ENCODE measurements around the gene FNDC3B.

FNDC3B gene

DNA sequence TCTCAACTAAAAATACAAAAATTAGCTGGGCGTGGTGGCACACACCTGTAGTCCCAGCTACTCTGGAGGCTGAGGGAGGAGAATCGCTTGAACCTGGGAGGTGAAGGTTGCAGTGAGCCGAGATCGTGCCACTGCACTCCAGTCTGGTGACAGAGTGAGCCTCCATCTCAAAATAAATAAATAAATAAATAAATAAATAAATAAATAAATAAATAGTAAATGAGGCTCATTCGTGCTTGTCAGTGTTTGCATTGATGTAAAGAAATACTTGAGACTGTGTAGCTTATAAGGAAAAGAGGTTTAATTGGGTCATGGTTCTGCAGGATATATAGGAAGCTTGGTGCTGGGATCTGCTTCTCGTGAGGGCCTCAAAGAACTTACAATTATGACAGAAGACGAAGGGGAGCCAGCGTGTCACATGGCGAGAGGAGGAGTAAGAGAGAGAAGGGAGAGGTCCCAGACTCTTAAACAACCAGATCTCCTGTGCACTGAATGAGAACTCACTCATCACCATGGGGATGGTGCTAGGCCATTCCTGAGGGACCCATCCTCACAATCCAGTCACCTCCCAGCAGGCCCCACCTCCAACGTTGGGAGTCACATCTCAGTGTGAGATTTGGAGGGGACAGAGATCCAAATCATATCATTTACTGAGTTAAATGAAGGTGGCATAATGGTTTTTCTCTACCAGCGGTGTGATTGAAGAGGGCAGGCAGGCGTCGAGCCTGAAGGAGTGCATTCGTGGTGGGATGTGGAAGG, 104.5 kb downstream of the FNDC3B start:
- Histone ChIP-seq H3K9me3 (ENCODE audit: control insufficient read depth, low read length) (peaks cover 9% of the 10 kb centered on the region), H3K27ac (ENCODE audit: low read depth, low read length, severe bottlenecking) (no peak overlapping the region), H3K36me3 (ENCODE audit: control insufficient read depth, insufficient read depth, low read length) (peaks cover 36% of the 10 kb centered on the region), H3K4me1 (ENCODE audit: control insufficient read depth, insufficient read depth, low read length, poor library complexity, severe bottlenecking) (peaks cover 40% of the 10 kb centered on the region), H3K4me3 (ENCODE audit: extremely low read depth, insufficient read depth, low read length, poor library complexity, severe bottlenecking) (no peak overlapping the region)
- WGBS, 2 experiments (ENCODE audit: insufficient coverage in 2 of 2), result 97 to 99% methylated on average over 8 to 9 of the region's 14 CpGs

DNA sequence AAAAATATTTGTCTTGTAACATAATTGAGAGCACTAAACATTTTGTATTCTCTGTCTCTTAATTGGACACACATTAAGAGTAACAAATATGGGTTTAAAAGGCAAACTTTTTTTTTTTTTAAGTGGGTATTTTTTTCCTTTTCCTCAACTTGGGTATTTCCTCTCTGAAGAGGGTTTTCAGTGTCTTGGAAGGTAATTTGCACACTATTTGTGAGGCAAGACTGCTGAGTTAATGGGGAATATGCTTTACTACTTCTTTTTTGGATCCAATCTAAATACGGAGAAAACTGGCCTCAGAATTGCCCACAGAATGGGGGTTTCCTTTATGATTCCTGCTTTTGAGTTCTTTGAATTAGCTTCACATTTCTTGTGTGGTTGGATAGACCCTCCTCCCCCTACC, 105.2 kb downstream of the FNDC3B start:
- peaks cover 36% of the 10 kb centered on the region for H3K36me3 ChIP-seq (ENCODE audit: control insufficient read depth, insufficient read depth, low read length)
- no peak overlapping the region for H3K4me3 ChIP-seq (ENCODE audit: extremely low read depth, insufficient read depth, low read length, poor library complexity, severe bottlenecking)
- peaks cover 34% of the 10 kb centered on the region for H3K4me1 ChIP-seq (ENCODE audit: control insufficient read depth, insufficient read depth, low read length, poor library complexity, severe bottlenecking)
- WGBS, 2 experiments (ENCODE audit: insufficient coverage in 2 of 2), result no CpG with 5 or more reads among the region's 1 CpG
- no peak overlapping the region for H3K27ac ChIP-seq (ENCODE audit: low read depth, low read length, severe bottlenecking)
- H3K9me3 ChIP-seq (ENCODE audit: control insufficient read depth, low read length), result peaks cover 9% of the 10 kb centered on the region

DNA sequence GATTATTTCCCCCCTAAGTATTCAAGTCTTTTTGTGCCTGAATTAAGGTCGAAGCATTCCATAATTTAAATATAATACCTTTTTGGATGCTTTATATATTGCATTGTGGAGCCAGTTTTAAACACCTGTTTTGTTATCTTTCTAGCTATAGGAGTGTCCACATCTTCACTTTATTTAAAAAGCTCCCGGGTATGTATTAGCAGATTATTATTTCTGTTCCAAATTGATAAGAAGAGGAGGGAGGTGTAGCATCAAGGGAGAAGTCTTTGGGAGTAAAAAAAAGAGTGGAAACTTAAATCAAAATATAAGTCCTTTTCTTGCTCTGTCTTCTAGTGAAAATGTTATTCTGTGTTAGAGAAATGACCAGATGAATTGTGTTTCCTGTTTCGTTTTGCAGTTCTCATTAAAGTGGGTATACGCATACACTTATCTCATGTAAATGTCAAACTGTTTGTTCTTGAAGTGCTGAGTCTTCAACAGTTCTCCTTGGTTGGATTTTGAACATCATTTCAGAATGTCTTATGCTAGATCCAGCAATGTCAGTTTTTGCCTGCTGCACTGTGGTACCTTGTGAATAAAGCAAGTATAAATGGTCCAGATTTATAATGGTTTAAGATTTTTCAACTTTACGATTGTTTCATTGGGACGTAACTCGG, 105.8 kb downstream of the FNDC3B start:
- no peak overlapping the region for H3K27ac ChIP-seq (ENCODE audit: low read depth, low read length, severe bottlenecking)
- 85 to 100% methylated on average over 3 to 5 of the region's 7 CpGs for WGBS, 2 experiments (ENCODE audit: insufficient coverage in 2 of 2)
- H3K36me3 ChIP-seq (ENCODE audit: control insufficient read depth, insufficient read depth, low read length), result peaks cover 37% of the 10 kb centered on the region
- peaks cover 9% of the 10 kb centered on the region for H3K9me3 ChIP-seq (ENCODE audit: control insufficient read depth, low read length)
- peaks cover 32% of the 10 kb centered on the region for H3K4me1 ChIP-seq (ENCODE audit: control insufficient read depth, insufficient read depth, low read length, poor library complexity, severe bottlenecking)
- H3K4me3 ChIP-seq (ENCODE audit: extremely low read depth, insufficient read depth, low read length, poor library complexity, severe bottlenecking), result no peak overlapping the region

DNA sequence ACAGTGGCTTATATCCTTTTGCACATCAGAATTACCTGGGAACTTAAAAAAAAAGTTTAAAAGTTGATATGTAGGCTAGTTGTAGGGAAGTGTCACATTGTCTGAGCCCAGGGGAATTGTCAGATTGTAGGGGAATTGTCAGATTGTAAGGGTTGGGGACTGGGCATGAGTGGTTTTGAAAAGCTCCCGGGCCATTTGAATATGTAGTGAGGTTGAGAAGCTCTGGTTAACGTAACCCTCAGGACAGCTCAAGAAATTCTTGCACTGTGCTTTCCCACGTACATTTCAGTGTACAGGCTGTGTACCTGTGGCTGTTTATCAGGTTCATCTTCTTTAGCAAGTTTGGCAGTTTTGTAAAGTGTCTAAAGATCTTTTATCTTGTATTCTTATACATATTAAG, 107.0 kb downstream of the FNDC3B start:
- peaks cover 40% of the 10 kb centered on the region for H3K36me3 ChIP-seq (ENCODE audit: control insufficient read depth, insufficient read depth, low read length)

DNA sequence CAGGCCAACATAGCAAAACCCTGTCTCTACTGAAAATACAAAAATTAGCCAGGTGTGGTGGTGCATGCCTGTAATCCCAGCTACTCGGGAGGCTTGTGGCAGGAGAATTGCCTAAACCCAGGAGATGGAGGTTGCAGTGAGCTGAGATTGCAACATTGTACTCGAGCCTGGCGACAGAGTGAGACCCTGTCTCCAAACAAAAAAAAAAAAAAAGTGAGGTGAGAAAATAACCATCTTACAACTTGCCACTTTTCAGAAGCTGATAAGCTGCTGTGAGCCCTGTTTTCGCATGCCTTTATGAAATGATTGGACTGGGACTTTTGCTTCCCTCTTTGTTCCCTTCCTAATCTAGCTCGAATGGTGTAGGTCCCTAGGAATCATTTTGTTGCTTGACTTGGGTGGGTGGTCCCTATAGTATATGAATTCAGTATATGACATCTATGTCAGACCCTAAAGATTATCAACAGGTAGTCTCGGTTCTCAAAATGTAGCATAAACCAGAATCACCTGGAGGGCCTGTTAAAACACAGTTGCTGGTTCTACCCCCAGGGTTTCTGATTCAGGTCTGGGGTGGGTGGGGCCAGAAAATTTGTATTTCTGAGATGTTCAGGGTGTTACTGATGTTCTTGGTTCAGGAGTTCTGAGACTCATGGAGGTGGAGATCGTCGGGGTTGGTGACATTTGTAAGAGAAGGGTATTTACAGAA, 107.9 kb downstream of the FNDC3B start:
- H3K9me3 ChIP-seq (ENCODE audit: control insufficient read depth, low read length), result peaks cover 9% of the 10 kb centered on the region
- peaks cover 34% of the 10 kb centered on the region for H3K4me1 ChIP-seq (ENCODE audit: control insufficient read depth, insufficient read depth, low read length, poor library complexity, severe bottlenecking)
- H3K27ac ChIP-seq (ENCODE audit: low read depth, low read length, severe bottlenecking), result no peak overlapping the region
- WGBS, 2 experiments (ENCODE audit: insufficient coverage in 2 of 2), result 98 to 100% methylated on average over 1 to 6 of the region's 8 CpGs
- H3K36me3 ChIP-seq (ENCODE audit: control insufficient read depth, insufficient read depth, low read length), result peaks cover 40% of the 10 kb centered on the region
- no peak overlapping the region for H3K4me3 ChIP-seq (ENCODE audit: extremely low read depth, insufficient read depth, low read length, poor library complexity, severe bottlenecking)

More for the DNA sequence above, 107.0 kb downstream of the FNDC3B start:
- peaks cover 9% of the 10 kb centered on the region for H3K9me3 ChIP-seq (ENCODE audit: control insufficient read depth, low read length)
- H3K4me1 ChIP-seq (ENCODE audit: control insufficient read depth, insufficient read depth, low read length, poor library complexity, severe bottlenecking), result peaks cover 32% of the 10 kb centered on the region
- 75% methylated on average over 2 to 3 of the region's 3 CpGs for WGBS, 2 experiments (ENCODE audit: insufficient coverage in 2 of 2)
- no peak overlapping the region for H3K4me3 ChIP-seq (ENCODE audit: extremely low read depth, insufficient read depth, low read length, poor library complexity, severe bottlenecking)
- no peak overlapping the region for H3K27ac ChIP-seq (ENCODE audit: low read depth, low read length, severe bottlenecking)

DNA sequence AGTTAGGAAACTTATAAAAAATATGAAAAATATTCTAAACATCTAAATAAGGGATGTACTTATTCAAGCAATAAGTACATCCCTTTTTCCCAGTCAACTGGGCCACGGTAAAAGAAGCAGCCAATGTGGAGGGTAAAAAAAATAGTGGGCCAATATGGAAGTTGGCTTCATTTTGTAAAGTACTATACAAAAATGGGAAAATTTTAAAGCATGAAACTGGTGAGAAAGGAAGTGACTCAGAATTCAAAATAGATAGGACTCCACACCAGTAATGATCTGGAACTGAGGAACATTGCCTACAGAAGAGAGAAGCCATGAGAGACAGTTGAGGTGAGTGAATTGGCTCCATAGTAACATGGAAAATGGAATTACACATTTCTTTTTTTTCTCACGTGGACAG, 108.9 kb downstream of the FNDC3B start:
- peaks cover 40% of the 10 kb centered on the region for H3K36me3 ChIP-seq (ENCODE audit: control insufficient read depth, insufficient read depth, low read length)
- no peak overlapping the region for H3K4me3 ChIP-seq (ENCODE audit: extremely low read depth, insufficient read depth, low read length, poor library complexity, severe bottlenecking)
- H3K27ac ChIP-seq (ENCODE audit: low read depth, low read length, severe bottlenecking), result no peak overlapping the region
- H3K9me3 ChIP-seq (ENCODE audit: control insufficient read depth, low read length), result peaks cover 5% of the 10 kb centered on the region
- H3K4me1 ChIP-seq (ENCODE audit: control insufficient read depth, insufficient read depth, low read length, poor library complexity, severe bottlenecking), result peaks cover 42% of the 10 kb centered on the region
- WGBS, 2 experiments (ENCODE audit: insufficient coverage in 2 of 2), result 100% methylated on average over 1 of the region's 2 CpGs; no CpG with 5 or more reads in 1 of the 2 experiments

DNA sequence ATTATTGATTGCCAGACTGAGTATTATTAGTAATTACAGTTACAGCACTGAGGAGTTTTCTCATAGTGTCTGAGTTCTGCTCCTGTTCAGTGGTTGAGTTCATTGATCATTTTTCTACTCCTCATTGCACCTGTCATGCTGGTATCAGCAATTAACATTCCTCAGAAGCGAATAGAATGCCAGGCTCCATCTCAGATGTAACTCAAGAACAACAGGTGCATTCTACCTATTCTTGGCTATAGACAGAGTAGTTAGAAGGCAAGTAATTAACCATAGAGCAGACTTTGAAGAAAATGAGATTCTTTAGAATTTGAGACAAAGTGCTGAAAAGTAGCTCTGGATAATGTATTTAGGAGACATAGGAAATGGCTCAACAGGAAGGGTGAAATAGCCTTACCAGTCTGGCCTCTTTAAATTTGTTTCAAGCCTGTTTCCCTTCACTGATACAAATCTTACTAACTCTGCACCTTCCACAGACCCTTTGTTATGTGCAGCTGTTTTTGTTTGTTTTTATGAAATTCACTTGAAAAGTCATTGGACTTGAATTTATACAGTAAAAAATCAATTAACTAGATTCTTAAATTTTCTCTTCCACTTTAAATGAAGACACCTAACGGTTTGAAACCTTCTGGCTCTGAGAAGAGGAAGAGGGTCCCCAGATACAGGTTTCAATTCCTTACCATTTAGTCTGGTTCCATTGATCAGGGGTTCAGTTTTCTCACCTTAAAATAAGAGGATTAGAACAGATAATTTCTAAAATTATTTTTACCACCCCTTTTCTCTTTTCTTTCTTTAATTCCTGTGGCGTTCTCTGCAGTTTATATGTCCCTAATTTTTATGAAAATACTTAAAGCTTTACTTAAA, 109.6 kb downstream of the FNDC3B start:
- peaks cover 38% of the 10 kb centered on the region for H3K36me3 ChIP-seq (ENCODE audit: control insufficient read depth, insufficient read depth, low read length)
- WGBS, 2 experiments (ENCODE audit: insufficient coverage in 2 of 2), result no CpG with 5 or more reads among the region's 3 CpGs
- H3K4me3 ChIP-seq (ENCODE audit: extremely low read depth, insufficient read depth, low read length, poor library complexity, severe bottlenecking), result no peak overlapping the region
- H3K4me1 ChIP-seq (ENCODE audit: control insufficient read depth, insufficient read depth, low read length, poor library complexity, severe bottlenecking), result peaks cover 49% of the 10 kb centered on the region
- peaks cover 5% of the 10 kb centered on the region for H3K9me3 ChIP-seq (ENCODE audit: control insufficient read depth, low read length)
- H3K27ac ChIP-seq (ENCODE audit: low read depth, low read length, severe bottlenecking), result no peak overlapping the region

DNA sequence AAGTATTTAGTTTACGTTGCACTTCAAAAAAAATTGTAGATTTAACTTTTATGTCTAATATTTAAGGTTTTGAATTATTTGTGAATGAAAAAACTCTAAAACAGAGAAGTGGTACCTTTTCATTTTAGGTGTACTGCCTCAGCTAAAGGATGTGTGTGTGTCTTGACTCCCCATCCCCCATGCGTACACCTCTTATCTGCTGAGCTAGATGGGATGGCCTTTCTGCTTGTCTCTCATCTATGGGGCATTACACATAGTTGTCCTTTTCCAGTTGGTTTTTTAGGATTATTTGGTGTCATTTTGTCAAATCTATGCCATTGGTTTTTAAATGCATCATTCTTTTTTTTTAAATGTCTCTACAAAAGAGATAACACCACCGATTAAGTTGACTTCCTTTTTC, 110.9 kb downstream of the FNDC3B start:
- H3K4me3 ChIP-seq (ENCODE audit: extremely low read depth, insufficient read depth, low read length, poor library complexity, severe bottlenecking), result no peak overlapping the region
- no peak overlapping the region for H3K27ac ChIP-seq (ENCODE audit: low read depth, low read length, severe bottlenecking)
- H3K36me3 ChIP-seq (ENCODE audit: control insufficient read depth, insufficient read depth, low read length), result peaks cover 28% of the 10 kb centered on the region
- H3K4me1 ChIP-seq (ENCODE audit: control insufficient read depth, insufficient read depth, low read length, poor library complexity, severe bottlenecking), result peaks cover 62% of the 10 kb centered on the region
- H3K9me3 ChIP-seq (ENCODE audit: control insufficient read depth, low read length), result no peaks in the 10 kb centered on the region
- 86% methylated on average over 1 of the region's 3 CpGs; no CpG with 5 or more reads in 1 of the 2 experiments for WGBS, 2 experiments (ENCODE audit: insufficient coverage in 2 of 2)

DNA sequence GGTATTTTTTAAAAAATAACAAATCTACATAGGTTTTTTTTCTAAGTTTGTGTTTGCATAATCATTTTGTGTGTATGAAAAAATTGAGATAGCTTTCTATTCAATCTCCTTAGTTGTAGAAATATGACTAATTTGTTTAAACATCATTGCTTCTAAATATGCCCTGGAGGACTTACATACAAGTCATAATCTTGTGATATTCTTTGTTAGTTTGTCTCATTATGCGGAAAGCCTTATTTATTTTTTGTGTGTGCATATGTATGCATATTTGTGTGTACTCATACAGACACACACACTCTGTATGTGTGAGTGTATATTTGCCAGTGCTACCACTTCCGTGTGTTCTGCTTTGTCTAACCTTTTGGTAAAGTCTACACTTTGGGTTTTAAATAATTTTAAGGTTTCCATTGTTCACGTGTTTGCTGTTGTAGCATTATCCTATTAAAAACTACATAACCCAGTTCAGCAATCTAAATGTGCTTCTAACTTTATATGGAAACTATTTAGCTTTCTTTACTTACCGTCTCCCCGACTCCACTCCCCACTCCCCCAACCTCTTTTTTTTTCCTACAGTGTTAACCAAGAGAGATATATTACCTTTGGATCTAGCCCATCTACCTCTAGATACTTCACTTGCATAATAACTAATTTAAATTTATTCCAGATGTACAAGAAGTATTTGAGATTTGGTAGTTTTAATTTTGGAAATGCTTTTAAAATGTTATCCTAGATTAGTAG, 111.7 kb downstream of the FNDC3B start:
- peaks cover 24% of the 10 kb centered on the region for H3K36me3 ChIP-seq (ENCODE audit: control insufficient read depth, insufficient read depth, low read length)
- no peak overlapping the region for H3K4me3 ChIP-seq (ENCODE audit: extremely low read depth, insufficient read depth, low read length, poor library complexity, severe bottlenecking)
- H3K4me1 ChIP-seq (ENCODE audit: control insufficient read depth, insufficient read depth, low read length, poor library complexity, severe bottlenecking), result peaks cover 69% of the 10 kb centered on the region
- no peaks in the 10 kb centered on the region for H3K9me3 ChIP-seq (ENCODE audit: control insufficient read depth, low read length)
- WGBS, 2 experiments (ENCODE audit: insufficient coverage in 2 of 2), result 50% methylated on average over 2 of the region's 5 CpGs; no CpG with 5 or more reads in 1 of the 2 experiments
- H3K27ac ChIP-seq (ENCODE audit: low read depth, low read length, severe bottlenecking), result peak overlapping the region; percentile 97
